ENCODE results near the gene GNLY. TPM values are rescaled to one million over a fixed set of nuclear protein-coding genes. Genes with fewer than 3 reads are reported as not detected.

The GNLY gene
- total RNA-seq, 1 donor from 2014 or later, result not detected

GRCh38 chr2:85672456-85672855 lies 21.7 kb upstream of the GNLY start:
- no peaks in the 10 kb centered on the region for H3K9me3 ChIP-seq (ENCODE audit: control insufficient read depth in 3 of 3, low read length in 3 of 3)
- H3K4me3 ChIP-seq (ENCODE audit: low read length in 3 of 3), result no peak overlapping the region
- H3K36me3 ChIP-seq (ENCODE audit: control insufficient read depth in 3 of 3, insufficient read depth in 3 of 3, low read length in 3 of 3), result no peaks in the 10 kb centered on the region
- H3K27me3 ChIP-seq (ENCODE audit: control insufficient read depth in 3 of 3, insufficient read depth in 3 of 3, low read length in 3 of 3), result no peaks in the 10 kb centered on the region
- peaks cover 0 to 12% (median 7%) of the 10 kb centered on the region in 3 donors for H3K4me1 ChIP-seq (ENCODE audit: control insufficient read depth in 3 of 3, insufficient read depth in 3 of 3, low read length in 3 of 3)
- H3K27ac ChIP-seq (ENCODE audit: low read depth, low read length), result no peak overlapping the region
- no peak overlapping the region for H3K9ac ChIP-seq (ENCODE audit: low read depth in 1 of 3, low read length in 3 of 3)

GRCh38 chr2:85673716-85674375 lies 20.3 kb upstream of the GNLY start:
- no peaks in the 10 kb centered on the region for H3K27me3 ChIP-seq (ENCODE audit: control insufficient read depth in 3 of 3, insufficient read depth in 3 of 3, low read length in 3 of 3)
- no peaks in the 10 kb centered on the region for H3K36me3 ChIP-seq (ENCODE audit: control insufficient read depth in 3 of 3, insufficient read depth in 3 of 3, low read length in 3 of 3)
- H3K9ac ChIP-seq (ENCODE audit: low read depth in 1 of 3, low read length in 3 of 3), result no peak overlapping the region
- no peak overlapping the region for H3K27ac ChIP-seq (ENCODE audit: low read depth, low read length)
- H3K9me3 ChIP-seq (ENCODE audit: control insufficient read depth in 3 of 3, low read length in 3 of 3), result no peaks in the 10 kb centered on the region
- H3K4me1 ChIP-seq (ENCODE audit: control insufficient read depth in 3 of 3, insufficient read depth in 3 of 3, low read length in 3 of 3), result peaks cover 4 to 17% (median 13%) of the 10 kb centered on the region in 3 donors
- no peak overlapping the region for H3K4me3 ChIP-seq (ENCODE audit: low read length in 3 of 3)

- H3K9ac ChIP-seq (ENCODE audit: low read depth in 1 of 3, low read length in 3 of 3), result no peak overlapping the region
- no peaks in the 10 kb centered on the region for H3K27me3 ChIP-seq (ENCODE audit: control insufficient read depth in 3 of 3, insufficient read depth in 3 of 3, low read length in 3 of 3)
- H3K9me3 ChIP-seq (ENCODE audit: control insufficient read depth in 3 of 3, low read length in 3 of 3), result no peaks in the 10 kb centered on the region
- H3K4me3 ChIP-seq (ENCODE audit: low read length in 3 of 3), result no peak overlapping the region
- H3K27ac ChIP-seq (ENCODE audit: low read depth, low read length), result no peak overlapping the region
- peaks cover 8 to 23% (median 19%) of the 10 kb centered on the region in 3 donors for H3K4me1 ChIP-seq (ENCODE audit: control insufficient read depth in 3 of 3, insufficient read depth in 3 of 3, low read length in 3 of 3)
- no peaks in the 10 kb centered on the region for H3K36me3 ChIP-seq (ENCODE audit: control insufficient read depth in 3 of 3, insufficient read depth in 3 of 3, low read length in 3 of 3)
Observed at GRCh38 chr2:85674417-85674816, 19.7 kb upstream of the GNLY start.

- Histone ChIP-seq H3K9me3 (ENCODE audit: control insufficient read depth in 3 of 3, low read length in 3 of 3) (no peaks in the 10 kb centered on the region), H3K27ac (ENCODE audit: low read depth, low read length) (no peak overlapping the region), H3K36me3 (ENCODE audit: control insufficient read depth in 3 of 3, insufficient read depth in 3 of 3, low read length in 3 of 3) (no peaks in the 10 kb centered on the region), H3K4me3 (ENCODE audit: low read length in 3 of 3) (no peak overlapping the region), H3K9ac (ENCODE audit: low read depth in 1 of 3, low read length in 3 of 3) (no peak overlapping the region), H3K4me1 (ENCODE audit: control insufficient read depth in 3 of 3, insufficient read depth in 3 of 3, low read length in 3 of 3) (peaks cover 9 to 27% (median 21%) of the 10 kb centered on the region in 3 donors), H3K27me3 (ENCODE audit: control insufficient read depth in 3 of 3, insufficient read depth in 3 of 3, low read length in 3 of 3) (no peaks in the 10 kb centered on the region)
Observed at GRCh38 chr2:85675427-85675826, 18.7 kb upstream of the GNLY start.

GRCh38 chr2:85675866-85676548 lies 18.2 kb upstream of the GNLY start:
- H3K27ac ChIP-seq (ENCODE audit: low read depth, low read length), result no peak overlapping the region
- H3K36me3 ChIP-seq (ENCODE audit: control insufficient read depth in 3 of 3, insufficient read depth in 3 of 3, low read length in 3 of 3), result no peaks in the 10 kb centered on the region
- H3K4me1 ChIP-seq (ENCODE audit: control insufficient read depth in 3 of 3, insufficient read depth in 3 of 3, low read length in 3 of 3), result peaks cover 14 to 33% (median 25%) of the 10 kb centered on the region in 3 donors
- H3K9ac ChIP-seq (ENCODE audit: low read depth in 1 of 3, low read length in 3 of 3), result no peak overlapping the region
- H3K4me3 ChIP-seq (ENCODE audit: low read length in 3 of 3), result no peak overlapping the region
- no peaks in the 10 kb centered on the region for H3K27me3 ChIP-seq (ENCODE audit: control insufficient read depth in 3 of 3, insufficient read depth in 3 of 3, low read length in 3 of 3)
- H3K9me3 ChIP-seq (ENCODE audit: control insufficient read depth in 3 of 3, low read length in 3 of 3), result no peaks in the 10 kb centered on the region

- Histone ChIP-seq H3K4me1 (ENCODE audit: control insufficient read depth in 3 of 3, insufficient read depth in 3 of 3, low read length in 3 of 3) (peaks cover 22 to 46% (median 34%) of the 10 kb centered on the region in 3 donors), H3K27ac (ENCODE audit: low read depth, low read length) (peak overlapping the region; percentile 31), H3K9me3 (ENCODE audit: control insufficient read depth in 3 of 3, low read length in 3 of 3) (no peaks in the 10 kb centered on the region)
Observed at GRCh38 chr2:85678377-85678776, 15.8 kb upstream of the GNLY start.

GRCh38 chr2:85678794-85679672 lies 15.1 kb upstream of the GNLY start:
- no peaks in the 10 kb centered on the region for H3K9me3 ChIP-seq (ENCODE audit: control insufficient read depth in 3 of 3, low read length in 3 of 3)
- H3K4me1 ChIP-seq (ENCODE audit: control insufficient read depth in 3 of 3, insufficient read depth in 3 of 3, low read length in 3 of 3), result peaks cover 22 to 42% (median 34%) of the 10 kb centered on the region in 3 donors
- H3K9ac ChIP-seq (ENCODE audit: low read depth in 1 of 3, low read length in 3 of 3), result peak overlapping the region; percentile 15 to 68 (median 16)
- no peaks in the 10 kb centered on the region for H3K36me3 ChIP-seq (ENCODE audit: control insufficient read depth in 3 of 3, insufficient read depth in 3 of 3, low read length in 3 of 3)
- peak overlapping the region in 2 of 3 donors; percentile 33 to 54 for H3K4me3 ChIP-seq (ENCODE audit: low read length in 3 of 3)
- no peaks in the 10 kb centered on the region for H3K27me3 ChIP-seq (ENCODE audit: control insufficient read depth in 3 of 3, insufficient read depth in 3 of 3, low read length in 3 of 3)
- peak overlapping the region; percentile 31 for H3K27ac ChIP-seq (ENCODE audit: low read depth, low read length)

More at GRCh38 chr2:85678377-85678776, 15.8 kb upstream of the GNLY start:
- no peaks in the 10 kb centered on the region for H3K27me3 ChIP-seq (ENCODE audit: control insufficient read depth in 3 of 3, insufficient read depth in 3 of 3, low read length in 3 of 3)
- no peaks in the 10 kb centered on the region for H3K36me3 ChIP-seq (ENCODE audit: control insufficient read depth in 3 of 3, insufficient read depth in 3 of 3, low read length in 3 of 3)
- no peak overlapping the region for H3K4me3 ChIP-seq (ENCODE audit: low read length in 3 of 3)
- no peak overlapping the region for H3K9ac ChIP-seq (ENCODE audit: low read depth in 1 of 3, low read length in 3 of 3)

GRCh38 chr2:85680707-85681371 lies 13.3 kb upstream of the GNLY start:
- Histone ChIP-seq H3K27me3 (ENCODE audit: control insufficient read depth in 3 of 3, insufficient read depth in 3 of 3, low read length in 3 of 3) (no peaks in the 10 kb centered on the region), H3K9ac (ENCODE audit: low read depth in 1 of 3, low read length in 3 of 3) (peak overlapping the region in 1 of 3 donors; percentile 41), H3K4me3 (ENCODE audit: low read length in 3 of 3) (no peak overlapping the region), H3K27ac (ENCODE audit: low read depth, low read length) (peak overlapping the region; percentile 65), H3K4me1 (ENCODE audit: control insufficient read depth in 3 of 3, insufficient read depth in 3 of 3, low read length in 3 of 3) (peaks cover 24 to 37% (median 30%) of the 10 kb centered on the region in 3 donors), H3K9me3 (ENCODE audit: control insufficient read depth in 3 of 3, low read length in 3 of 3) (no peaks in the 10 kb centered on the region), H3K36me3 (ENCODE audit: control insufficient read depth in 3 of 3, insufficient read depth in 3 of 3, low read length in 3 of 3) (no peaks in the 10 kb centered on the region)

GRCh38 chr2:85681372-85681763 lies 12.8 kb upstream of the GNLY start:
- Histone ChIP-seq H3K27ac (ENCODE audit: low read depth, low read length) (peak overlapping the region; percentile 41), H3K4me1 (ENCODE audit: control insufficient read depth in 3 of 3, insufficient read depth in 3 of 3, low read length in 3 of 3) (peaks cover 24 to 37% (median 30%) of the 10 kb centered on the region in 3 donors), H3K9me3 (ENCODE audit: control insufficient read depth in 3 of 3, low read length in 3 of 3) (no peaks in the 10 kb centered on the region), H3K36me3 (ENCODE audit: control insufficient read depth in 3 of 3, insufficient read depth in 3 of 3, low read length in 3 of 3) (no peaks in the 10 kb centered on the region), H3K27me3 (ENCODE audit: control insufficient read depth in 3 of 3, insufficient read depth in 3 of 3, low read length in 3 of 3) (no peaks in the 10 kb centered on the region), H3K4me3 (ENCODE audit: low read length in 3 of 3) (peak overlapping the region in 1 of 3 donors; percentile 35), H3K9ac (ENCODE audit: low read depth in 1 of 3, low read length in 3 of 3) (peak overlapping the region in 1 of 3 donors; percentile 41)
